ENCODE data around the gene NLGN4X. TPM values are rescaled to one million over a fixed set of nuclear protein-coding genes. Genes with fewer than 3 reads are reported as not detected.

Gene NLGN4X
- polyA plus RNA-seq, 1 donor from 2014 or later: 18.0 TPM

DNA sequence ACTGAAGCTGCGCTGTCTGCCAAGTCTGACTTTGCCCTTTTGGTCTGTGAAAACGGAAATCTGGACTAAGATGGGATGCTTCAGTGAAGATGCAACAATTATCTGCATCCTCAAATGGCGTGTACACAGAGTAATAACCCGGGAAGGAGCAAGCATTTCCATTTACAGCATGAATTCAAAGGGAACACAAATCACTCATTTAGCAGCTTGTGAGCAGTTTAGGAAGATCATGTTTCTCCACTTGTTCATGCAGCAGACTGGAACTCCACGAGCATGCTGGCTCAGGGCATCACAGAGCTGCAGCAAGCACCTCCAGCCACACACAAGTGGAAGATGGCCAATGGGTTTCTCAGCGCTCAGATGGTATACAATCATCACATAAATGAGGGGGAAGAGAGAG is 175.5 kb downstream of the NLGN4X start:
- Histone ChIP-seq H3K9ac (ENCODE audit: low read length) (no peak overlapping the region), H3K9me2 (ENCODE audit: insufficient read depth, low read length) (no peaks in the 10 kb centered on the region), H2AFZ (ENCODE audit: low read depth, low read length) (no peak overlapping the region), H3K4me2 (ENCODE audit: low read length) (no peak overlapping the region), H3K36me3 (ENCODE audit: insufficient read depth, low read length) (no peaks in the 10 kb centered on the region), H3F3A (ENCODE audit: insufficient read depth, low read length, poor library complexity, severe bottlenecking) (no peaks in the 10 kb centered on the region), H3K27ac (ENCODE audit: low read length) (no peak overlapping the region), H4K20me1 (ENCODE audit: insufficient read depth) (no peaks in the 10 kb centered on the region), H3K9me3 (ENCODE audit: low read length) (no peaks in the 10 kb centered on the region), H3K79me2 (replicated peaks; ENCODE audit: insufficient read depth, low read length) (no peaks in the 10 kb centered on the region), H3K27me3 (ENCODE audit: insufficient read depth, low read depth, low read length) (no peaks in the 10 kb centered on the region), H3K4me3 (ENCODE audit: low read length) (no peak overlapping the region)
- TF ChIP-seq MXI1 (conservative IDR thresholded peaks at IDR 0.05; ENCODE audit: poor library complexity, severe bottlenecking) (no peak), REST (IDR thresholded peaks at IDR 0.05; ENCODE audit: borderline replicate concordance) (no peak), EZH2 (IDR thresholded peaks at IDR 0.05; ENCODE audit: borderline replicate concordance, insufficient read depth, low read length, poor library complexity, severe bottlenecking) (no peak), TAF1 (IDR thresholded peaks at IDR 0.05; ENCODE audit: low read depth) (no peak), POLR2AphosphoS5 (IDR thresholded peaks at IDR 0.05) (no peak), SMC3 (conservative IDR thresholded peaks at IDR 0.05; ENCODE audit: poor library complexity) (no peak), RAD21 (conservative IDR thresholded peaks at IDR 0.05) (no peak)
- TF ChIP-seq, protein P1, sequence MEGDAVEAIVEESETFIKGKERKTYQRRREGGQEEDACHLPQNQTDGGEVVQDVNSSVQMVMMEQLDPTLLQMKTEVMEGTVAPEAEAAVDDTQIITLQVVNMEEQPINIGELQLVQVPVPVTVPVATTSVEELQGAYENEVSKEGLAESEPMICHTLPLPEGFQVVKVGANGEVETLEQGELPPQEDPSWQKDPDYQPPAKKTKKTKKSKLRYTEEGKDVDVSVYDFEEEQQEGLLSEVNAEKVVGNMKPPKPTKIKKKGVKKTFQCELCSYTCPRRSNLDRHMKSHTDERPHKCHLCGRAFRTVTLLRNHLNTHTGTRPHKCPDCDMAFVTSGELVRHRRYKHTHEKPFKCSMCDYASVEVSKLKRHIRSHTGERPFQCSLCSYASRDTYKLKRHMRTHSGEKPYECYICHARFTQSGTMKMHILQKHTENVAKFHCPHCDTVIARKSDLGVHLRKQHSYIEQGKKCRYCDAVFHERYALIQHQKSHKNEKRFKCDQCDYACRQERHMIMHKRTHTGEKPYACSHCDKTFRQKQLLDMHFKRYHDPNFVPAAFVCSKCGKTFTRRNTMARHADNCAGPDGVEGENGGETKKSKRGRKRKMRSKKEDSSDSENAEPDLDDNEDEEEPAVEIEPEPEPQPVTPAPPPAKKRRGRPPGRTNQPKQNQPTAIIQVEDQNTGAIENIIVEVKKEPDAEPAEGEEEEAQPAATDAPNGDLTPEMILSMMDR (IDR thresholded peaks at IDR 0.05; ENCODE audit: poor library complexity, severe bottlenecking): no peak

DNA sequence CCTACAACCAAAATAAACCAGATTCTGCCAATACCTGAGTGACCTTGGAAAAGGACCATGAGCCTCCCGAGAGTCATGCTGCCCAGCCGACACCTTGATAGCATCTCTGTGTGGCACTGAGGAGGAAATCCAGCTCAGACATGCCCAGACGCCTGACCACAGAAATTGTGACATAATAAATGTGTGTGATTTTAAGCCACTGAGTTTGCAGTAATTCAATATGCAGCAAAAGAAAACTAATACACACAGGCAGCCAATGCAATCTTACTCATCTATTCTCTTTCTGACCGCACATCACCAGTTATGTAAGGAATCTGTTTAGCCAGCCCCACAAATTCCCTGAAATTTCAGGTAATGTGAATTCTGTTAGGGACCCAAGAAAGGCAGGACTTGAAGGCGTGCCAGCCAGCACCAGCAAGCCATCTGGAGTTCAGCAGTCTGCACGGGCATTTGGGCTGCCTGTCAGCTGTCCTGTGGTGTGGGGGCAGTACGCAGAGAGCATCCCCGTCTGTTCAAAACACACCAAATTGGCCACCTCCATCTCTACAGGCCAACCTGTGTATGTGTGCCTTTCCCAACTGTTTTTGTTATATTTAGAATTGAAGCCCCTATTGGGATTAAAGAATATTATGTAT is 176.4 kb downstream of the NLGN4X start:
- Histone ChIP-seq H3K9ac (ENCODE audit: low read length) (no peak overlapping the region), H3K36me3 (ENCODE audit: insufficient read depth, low read length) (no peaks in the 10 kb centered on the region), H3K4me2 (ENCODE audit: low read length) (no peak overlapping the region), H3K27ac (ENCODE audit: low read length) (no peak overlapping the region), H3K9me3 (ENCODE audit: low read length) (no peaks in the 10 kb centered on the region), H3K79me2 (replicated peaks; ENCODE audit: insufficient read depth, low read length) (no peaks in the 10 kb centered on the region), H2AFZ (ENCODE audit: low read depth, low read length) (no peak overlapping the region), H4K20me1 (ENCODE audit: insufficient read depth) (no peaks in the 10 kb centered on the region), H3K9me2 (ENCODE audit: insufficient read depth, low read length) (no peaks in the 10 kb centered on the region), H3K4me3 (ENCODE audit: low read length) (no peak overlapping the region), H3F3A (ENCODE audit: insufficient read depth, low read length, poor library complexity, severe bottlenecking) (no peaks in the 10 kb centered on the region), H3K27me3 (ENCODE audit: insufficient read depth, low read depth, low read length) (no peaks in the 10 kb centered on the region)
- TF ChIP-seq EZH2 (IDR thresholded peaks at IDR 0.05; ENCODE audit: borderline replicate concordance, insufficient read depth, low read length, poor library complexity, severe bottlenecking) (no peak), RAD21 (conservative IDR thresholded peaks at IDR 0.05) (no peak), MXI1 (conservative IDR thresholded peaks at IDR 0.05; ENCODE audit: poor library complexity, severe bottlenecking) (no peak)

DNA sequence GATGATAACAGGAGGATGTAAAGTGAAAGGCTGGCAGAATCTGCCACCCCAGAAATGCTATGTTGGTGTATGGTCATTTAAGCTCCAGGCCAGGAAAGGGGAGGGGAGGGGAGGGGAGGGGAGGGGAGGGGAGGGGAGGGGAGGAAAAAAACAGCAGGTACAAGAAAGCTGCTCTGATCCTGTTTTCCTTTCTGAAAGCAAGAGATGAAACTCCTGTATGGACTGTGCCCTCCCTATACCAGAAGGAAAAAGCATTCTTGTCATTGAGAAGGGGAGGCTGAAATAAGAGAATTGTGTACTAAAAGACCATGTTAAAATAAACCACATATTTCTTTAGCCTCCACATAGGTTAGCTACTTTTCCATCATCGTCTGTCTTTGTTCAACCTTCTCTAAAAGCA is 179.5 kb downstream of the NLGN4X start:
- Histone ChIP-seq H3K9me3 (ENCODE audit: low read length) (no peaks in the 10 kb centered on the region), H3K9me2 (ENCODE audit: insufficient read depth, low read length) (no peaks in the 10 kb centered on the region), H3K27me3 (ENCODE audit: insufficient read depth, low read depth, low read length) (no peaks in the 10 kb centered on the region), H3K36me3 (ENCODE audit: insufficient read depth, low read length) (no peaks in the 10 kb centered on the region), H3K27ac (ENCODE audit: low read length) (no peak overlapping the region), H3K4me2 (ENCODE audit: low read length) (no peak overlapping the region), H3K4me3 (ENCODE audit: low read length) (no peak overlapping the region), H3F3A (ENCODE audit: insufficient read depth, low read length, poor library complexity, severe bottlenecking) (no peaks in the 10 kb centered on the region), H3K9ac (ENCODE audit: low read length) (no peak overlapping the region), H4K20me1 (ENCODE audit: insufficient read depth) (no peaks in the 10 kb centered on the region), H3K79me2 (replicated peaks; ENCODE audit: insufficient read depth, low read length) (no peaks in the 10 kb centered on the region), H2AFZ (ENCODE audit: low read depth, low read length) (no peak overlapping the region)
- TF ChIP-seq RAD21 (conservative IDR thresholded peaks at IDR 0.05) (no peak), SMC3 (conservative IDR thresholded peaks at IDR 0.05; ENCODE audit: poor library complexity) (no peak), EZH2 (IDR thresholded peaks at IDR 0.05; ENCODE audit: borderline replicate concordance, insufficient read depth, low read length, poor library complexity, severe bottlenecking) (no peak), TAF1 (IDR thresholded peaks at IDR 0.05; ENCODE audit: low read depth) (no peak), MXI1 (conservative IDR thresholded peaks at IDR 0.05; ENCODE audit: poor library complexity, severe bottlenecking) (no peak), POLR2AphosphoS5 (IDR thresholded peaks at IDR 0.05) (no peak)
- TF ChIP-seq, protein P1 (IDR thresholded peaks at IDR 0.05; ENCODE audit: poor library complexity, severe bottlenecking): no peak
